ENCODE data around the gene BSPRY. TPM values are rescaled to one million over a fixed set of nuclear protein-coding genes. Genes with fewer than 3 reads are reported as not detected.
A peak's percentile ranks its signal among the peaks of the same experiment; 100 is the strongest.
"Not testable (repeated sequence)": the region's sequence is repeated elsewhere in the genome, so short reads cannot be mapped to it uniquely, and the experiment has no call there.

BSPRY gene
- total RNA-seq, 1 donor from 2014 or later: 0.37 TPM

DNA sequence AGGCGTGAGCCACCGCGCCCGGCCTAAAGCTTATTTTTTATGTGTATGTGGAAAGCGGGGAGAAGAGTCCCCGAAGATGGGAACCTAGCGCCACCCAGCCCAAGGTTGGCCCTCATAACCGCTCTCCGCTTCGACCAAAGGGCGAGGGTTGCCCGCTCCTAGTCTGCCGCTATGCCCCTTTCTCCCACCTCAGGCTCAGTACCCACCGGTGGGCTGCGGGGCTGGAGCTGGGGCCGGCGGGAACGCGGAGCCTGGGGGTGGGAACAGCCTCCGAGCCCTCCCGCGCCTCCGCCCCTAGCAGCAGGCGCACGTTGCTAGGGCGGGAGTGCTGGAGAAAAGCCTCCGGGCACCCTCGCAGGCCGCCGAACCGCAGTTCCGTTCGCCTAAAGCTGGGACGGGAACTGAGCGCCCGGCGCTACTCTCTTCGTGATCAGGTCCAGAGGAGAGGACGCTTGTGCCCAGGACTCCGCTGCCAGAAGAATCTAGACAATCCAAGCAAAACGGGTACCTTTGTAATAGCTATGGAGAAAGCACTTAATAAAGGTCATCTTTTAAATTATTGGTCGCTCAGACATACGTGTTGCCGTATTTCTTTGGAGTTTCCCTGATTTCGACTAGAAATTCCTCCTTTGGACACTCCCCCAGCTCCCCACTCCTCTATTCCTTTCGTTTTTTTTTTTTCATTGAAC, 9.2 kb upstream of the BSPRY start, which contains the start of gene WDR31:
TSS of gene WDR31 (minus strand) at position 265 of the 689 bp plus-strand sequence. CDS start 8,253 bp downstream, outside the sequence.
- intact Hi-C loops (cut with micrococcal nuclease): no loop called here
- ATAC-seq (peak; percentile 92), DNase-seq (peak; percentile 92)

DNA sequence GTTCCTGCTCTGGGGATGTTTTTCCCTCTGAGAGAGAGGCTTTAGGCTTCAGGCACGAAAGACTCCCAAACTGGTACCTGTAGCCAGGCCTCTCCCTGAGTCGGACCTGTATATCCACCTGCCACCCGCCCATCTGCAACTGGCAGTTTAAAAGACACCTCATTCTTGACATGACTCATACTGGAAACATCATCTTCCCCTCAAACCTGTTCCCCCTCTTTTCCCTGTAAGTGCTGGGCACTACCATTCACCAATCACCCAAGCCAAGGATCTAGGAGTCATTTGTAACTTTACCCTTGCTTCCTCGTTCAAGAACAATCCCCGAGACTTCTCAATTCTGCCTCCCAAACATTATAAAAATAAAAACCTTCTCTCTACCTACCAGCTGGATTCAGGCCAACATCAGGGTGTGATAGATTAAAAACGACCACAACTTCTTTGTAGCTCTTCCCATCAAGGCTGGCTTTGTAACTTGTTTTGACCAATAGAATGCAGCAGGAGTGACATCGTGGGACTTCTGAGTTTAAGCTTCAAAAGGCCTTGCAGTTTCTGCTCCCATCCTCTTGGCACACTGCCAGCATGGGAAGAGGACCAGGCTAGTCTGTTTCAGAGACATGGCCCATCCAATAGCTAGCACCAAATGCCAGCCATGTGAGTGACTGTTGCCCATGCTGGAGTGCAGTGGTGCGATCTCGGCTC, 7.5 kb upstream of the BSPRY start:
- no peak for DNase-seq
- intact Hi-C loops (cut with micrococcal nuclease): no loop called here

DNA sequence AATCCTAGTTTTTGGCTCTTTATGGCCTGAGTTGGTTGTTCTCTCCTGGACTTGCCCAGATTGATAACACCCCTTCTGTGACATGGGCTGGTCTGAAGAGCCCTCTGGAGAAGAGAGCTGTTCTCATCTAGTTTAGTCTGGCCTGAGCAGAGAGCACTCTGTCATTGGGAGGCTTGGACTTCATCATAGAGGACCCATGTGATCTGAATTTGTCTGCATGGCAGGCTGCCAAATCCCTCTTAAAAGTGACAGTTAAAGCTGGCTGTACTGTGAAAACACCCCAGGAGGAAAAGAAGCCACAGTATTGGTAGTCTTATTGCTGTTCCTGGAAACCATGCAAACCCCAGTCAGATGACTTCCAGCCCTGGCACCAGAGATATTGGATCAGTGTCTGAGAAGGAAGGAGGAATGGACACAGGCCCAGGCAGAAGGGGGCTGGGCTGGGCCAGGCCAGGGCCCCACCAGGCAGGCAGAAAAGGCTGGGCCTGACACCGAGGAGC, 5.6 kb upstream of the BSPRY start:
- peak; percentile 84 for ATAC-seq
- intact Hi-C loops (cut with micrococcal nuclease): no loop called here
- DNase-seq: peak; percentile 73

More for the DNA sequence above, 7.5 kb upstream of the BSPRY start:
- no peak for ATAC-seq

DNA sequence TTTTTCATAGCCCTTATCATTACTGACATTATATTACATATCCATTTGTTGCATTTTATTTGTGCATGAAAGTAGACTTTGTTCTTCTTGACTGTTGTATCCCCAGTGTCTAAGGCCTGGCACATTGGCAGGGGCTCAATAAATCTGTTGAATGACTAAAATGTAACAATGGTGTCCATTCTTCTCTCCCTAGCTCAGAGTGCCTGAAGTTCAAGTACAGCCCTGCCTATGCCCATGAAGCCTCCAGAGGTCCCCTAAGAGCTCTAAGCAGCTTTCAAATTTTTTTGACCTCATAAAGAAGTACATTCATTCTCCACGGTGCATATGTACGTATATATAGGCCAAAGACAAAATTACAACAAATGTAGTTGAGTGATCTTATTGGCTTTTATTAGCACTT, 4.2 kb upstream of the BSPRY start:
- DNase-seq: no peak
- intact Hi-C loops (cut with micrococcal nuclease): no loop called here
- no peak for ATAC-seq

DNA sequence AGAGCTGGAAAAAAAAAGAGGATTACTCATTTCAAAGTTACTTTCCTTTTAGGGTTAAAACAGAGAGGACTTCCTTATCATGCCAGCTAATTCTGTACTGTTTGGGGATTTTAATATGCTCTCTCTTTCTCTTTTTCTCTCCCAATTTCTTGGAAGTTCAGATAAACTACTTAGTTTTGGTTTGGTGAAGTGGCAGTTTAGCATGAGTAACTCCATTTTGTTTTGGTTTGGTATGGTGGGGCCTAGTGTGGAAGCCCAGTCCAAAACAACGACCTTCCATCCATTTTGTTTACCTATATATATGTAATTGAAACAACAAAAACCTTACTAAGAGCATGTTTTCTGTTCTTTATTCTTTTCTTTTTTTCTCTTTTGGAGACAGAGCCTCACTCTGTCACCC, 3.7 kb upstream of the BSPRY start:
- DNase-seq (no peak), ATAC-seq (no peak)
- intact Hi-C loops (cut with micrococcal nuclease): no loop called here

DNA sequence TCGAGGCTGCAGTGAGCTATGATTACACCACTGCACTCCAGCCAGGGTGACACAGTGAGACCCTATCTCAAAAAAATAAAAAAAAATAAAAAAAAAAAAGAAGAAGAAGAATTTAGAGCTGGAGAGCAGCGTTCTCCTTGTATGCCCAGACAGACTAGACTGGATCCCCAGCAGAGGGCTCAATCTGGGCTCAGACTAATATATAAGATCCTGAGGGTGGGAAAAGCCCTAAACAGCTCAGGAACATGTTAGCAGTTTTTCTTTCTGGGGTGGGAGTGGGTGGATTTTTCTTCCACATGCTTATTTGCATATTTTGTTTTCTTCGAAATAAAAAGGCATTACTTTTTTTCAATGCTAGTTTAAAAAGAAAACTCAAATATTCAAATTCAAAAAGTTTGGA, 904 bp upstream of the BSPRY start:
- no peak for ATAC-seq
- no peak for DNase-seq
- intact Hi-C loops (cut with micrococcal nuclease): no loop called here

DNA sequence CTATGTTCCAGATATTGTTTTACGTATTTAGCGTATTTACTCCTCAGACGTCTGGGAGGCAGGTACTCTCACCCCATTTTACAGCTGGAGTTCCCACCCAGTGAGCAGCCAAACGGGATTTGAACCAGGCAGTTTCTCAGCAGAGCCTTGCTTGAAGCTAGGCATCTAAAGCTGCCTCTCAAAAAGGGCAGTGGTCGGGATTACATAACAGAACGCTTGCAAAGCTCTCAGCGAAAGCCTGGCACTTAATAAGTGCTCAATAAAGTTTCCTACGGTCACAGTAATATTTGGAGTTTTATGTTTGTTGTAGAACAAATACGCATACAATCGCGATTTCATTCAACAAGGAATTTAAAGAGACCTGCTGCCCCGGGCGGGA, 286 bp upstream of the BSPRY start:
- intact Hi-C loops (cut with micrococcal nuclease): no loop called here
- ATAC-seq (no peak), DNase-seq (no peak)

DNA sequence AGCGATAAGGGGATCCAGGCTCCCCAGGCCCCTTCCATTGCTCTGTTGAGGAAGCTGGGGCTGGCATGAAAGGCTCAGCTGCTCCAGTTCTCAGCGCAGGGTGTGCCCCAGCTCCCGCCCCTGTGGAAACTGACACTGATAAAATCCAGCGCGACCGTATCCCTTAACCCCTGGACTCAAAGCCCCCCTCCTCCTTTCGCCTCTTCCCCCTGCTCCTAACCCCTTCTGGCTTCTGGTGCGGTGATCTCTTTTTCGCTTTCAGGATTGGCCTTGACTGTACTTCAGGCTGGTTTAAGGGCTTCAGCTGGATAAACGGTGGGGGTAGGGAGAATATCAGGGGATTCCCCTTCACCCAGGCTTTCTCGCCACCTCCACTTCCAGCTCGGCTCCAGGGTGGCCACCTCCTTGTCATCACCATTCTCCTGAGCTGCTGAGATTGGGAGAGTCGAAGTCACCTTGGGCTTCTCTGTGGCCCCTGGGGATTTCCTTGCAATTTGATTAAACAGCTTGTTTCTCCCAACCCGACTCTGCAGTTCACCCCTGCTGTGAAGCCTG, 843 bp downstream of the BSPRY start:
- no peak for ATAC-seq
- intact Hi-C loops (cut with micrococcal nuclease): no loop called here

DNA sequence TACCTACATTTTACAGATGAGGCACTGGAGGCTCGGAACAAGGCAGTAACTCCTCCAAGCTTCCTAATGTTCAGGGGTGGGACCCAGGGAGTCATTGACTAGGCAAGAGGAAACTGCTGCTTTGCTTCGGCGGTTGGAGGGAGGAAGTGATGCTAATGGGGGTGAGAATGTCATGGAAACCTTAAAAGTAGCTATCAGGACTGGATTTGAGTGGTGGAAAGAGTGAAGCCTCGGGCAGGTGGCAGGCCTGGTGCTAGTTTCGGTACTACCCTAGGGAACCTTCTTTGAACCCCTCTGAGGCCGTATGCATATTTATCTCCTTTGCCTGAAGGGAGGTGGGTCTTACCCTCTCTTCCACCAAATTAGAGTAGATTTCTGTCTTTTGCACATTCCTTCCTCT, 1.6 kb downstream of the BSPRY start:
- DNase-seq (no peak), ATAC-seq (no peak)
- intact Hi-C loops (cut with micrococcal nuclease): no loop called here

More for the DNA sequence above, 843 bp downstream of the BSPRY start:
- no peak for DNase-seq

DNA sequence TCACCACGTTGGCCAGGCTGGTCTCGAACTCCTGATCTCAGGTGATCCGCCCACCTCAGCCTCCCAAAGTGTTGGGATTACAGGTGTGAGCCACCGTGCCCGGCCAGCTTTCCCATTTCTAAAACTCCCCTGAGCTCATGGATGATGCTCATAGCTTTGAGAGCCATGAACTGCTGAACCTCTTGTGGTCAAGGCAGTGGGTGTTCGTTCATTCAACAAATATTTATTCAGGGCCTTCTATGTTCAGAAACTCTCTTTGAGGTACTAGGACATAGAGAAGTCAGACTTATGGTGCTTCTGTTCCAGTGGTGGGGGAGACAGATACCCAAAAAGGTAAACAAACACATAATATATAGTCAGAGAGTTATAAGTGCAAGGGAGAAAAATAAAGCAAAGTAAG, 2.7 kb downstream of the BSPRY start:
- ATAC-seq (no peak), DNase-seq (no peak)
- intact Hi-C loops (cut with micrococcal nuclease): no loop called here

DNA sequence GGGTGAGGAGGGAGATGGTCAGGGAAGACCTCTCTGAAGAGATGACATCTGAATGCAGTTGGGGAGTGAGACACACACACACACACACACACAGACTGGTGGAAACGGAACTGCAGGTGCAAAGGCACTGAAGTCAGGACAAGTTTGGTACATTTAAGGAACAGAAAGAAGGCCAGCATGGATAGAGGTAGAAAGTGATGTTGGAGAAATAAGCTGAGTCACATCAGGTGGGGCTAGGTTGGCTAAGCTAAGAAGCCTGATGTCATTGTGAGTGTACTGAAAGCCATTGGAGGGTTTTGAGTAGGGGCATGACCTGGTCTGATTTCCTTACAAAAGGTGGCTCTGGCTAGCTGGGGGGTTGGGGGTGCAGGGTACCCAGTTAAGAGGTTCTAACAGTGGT, 3.1 kb downstream of the BSPRY start:
- no peak for DNase-seq
- ATAC-seq: no peak
- intact Hi-C loops (cut with micrococcal nuclease): no loop called here

DNA sequence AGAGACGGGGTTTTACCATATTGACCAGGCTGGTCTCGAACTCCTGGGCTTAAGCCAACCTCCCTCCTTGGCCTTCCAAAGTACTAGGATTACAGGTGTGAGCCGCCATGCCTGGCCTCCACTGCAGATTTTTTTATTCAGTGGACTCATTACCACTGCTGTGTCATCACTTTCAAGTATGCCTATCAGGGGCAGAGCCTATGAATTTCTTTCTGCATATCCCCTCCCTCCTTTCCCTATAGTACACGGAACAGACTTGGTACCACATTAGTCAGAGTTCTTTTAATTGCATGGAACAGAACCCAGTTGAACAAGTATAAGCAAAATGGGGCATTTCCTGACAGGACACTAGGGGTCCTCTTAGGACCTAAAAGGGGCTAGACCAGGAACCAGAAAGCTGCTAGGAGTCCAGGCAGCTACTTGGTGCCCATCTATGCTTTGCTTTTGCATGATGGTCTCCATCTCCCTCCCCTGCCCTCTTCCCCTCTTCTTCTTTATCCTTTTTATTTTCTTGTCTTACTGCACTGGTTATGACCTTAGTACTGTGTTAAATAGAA, 5.8 kb downstream of the BSPRY start:
- ATAC-seq (no peak), DNase-seq (no peak)
- intact Hi-C loops (cut with micrococcal nuclease): no loop called here

DNA sequence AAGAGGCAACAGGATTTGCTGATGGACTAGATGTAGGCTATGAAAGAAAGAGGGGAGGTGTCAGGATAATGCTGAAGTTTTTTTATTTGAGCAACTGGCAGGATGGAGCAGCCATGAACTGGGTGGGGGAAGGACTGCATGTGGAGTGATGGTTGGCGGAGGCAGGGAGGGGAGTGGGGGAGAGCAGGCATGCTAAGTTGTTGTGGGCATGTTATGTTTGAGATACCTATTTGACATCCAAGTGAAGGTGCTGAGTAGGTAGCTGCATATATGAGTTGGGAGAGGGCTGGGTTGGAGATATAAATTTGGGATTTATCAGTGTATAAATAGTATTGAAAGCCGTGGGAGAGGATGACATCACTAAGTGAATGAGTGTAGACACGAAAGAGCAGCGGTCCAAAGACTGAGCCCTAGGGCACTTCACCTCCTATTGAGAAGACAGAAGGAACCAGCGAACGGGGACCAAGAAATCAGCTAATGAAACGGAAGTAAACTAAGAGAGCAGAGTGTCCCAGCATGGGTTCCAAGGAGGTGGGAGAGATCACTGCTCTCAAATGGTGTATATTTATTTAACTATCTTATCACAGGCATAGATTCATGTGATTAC, 7.4 kb downstream of the BSPRY start:
- DNase-seq (no peak), ATAC-seq (no peak)
- intact Hi-C loops (cut with micrococcal nuclease): no loop called here

DNA sequence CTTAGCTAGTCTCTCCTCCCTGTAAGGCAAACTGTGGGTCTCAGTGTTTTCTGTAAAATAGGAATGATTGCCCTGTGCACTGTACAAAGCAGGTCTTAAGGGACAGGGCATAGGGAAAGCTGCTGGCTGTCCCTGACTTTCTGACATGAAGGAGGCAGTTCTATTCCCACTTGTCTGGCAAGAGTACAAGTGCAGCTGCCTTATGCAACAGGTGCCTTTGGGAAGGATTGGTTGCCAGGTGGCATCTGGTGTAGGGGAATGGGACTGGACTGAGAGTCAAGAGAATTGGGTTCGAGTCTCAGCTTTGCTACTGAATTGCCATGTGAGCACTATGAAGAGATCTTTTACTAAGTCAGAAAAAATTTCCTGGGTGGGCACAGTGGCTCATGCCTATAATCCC, 10.0 kb downstream of the BSPRY start:
- peak; percentile 76 for ATAC-seq
- no peak for DNase-seq
- intact Hi-C loops (cut with micrococcal nuclease): no loop called here

DNA sequence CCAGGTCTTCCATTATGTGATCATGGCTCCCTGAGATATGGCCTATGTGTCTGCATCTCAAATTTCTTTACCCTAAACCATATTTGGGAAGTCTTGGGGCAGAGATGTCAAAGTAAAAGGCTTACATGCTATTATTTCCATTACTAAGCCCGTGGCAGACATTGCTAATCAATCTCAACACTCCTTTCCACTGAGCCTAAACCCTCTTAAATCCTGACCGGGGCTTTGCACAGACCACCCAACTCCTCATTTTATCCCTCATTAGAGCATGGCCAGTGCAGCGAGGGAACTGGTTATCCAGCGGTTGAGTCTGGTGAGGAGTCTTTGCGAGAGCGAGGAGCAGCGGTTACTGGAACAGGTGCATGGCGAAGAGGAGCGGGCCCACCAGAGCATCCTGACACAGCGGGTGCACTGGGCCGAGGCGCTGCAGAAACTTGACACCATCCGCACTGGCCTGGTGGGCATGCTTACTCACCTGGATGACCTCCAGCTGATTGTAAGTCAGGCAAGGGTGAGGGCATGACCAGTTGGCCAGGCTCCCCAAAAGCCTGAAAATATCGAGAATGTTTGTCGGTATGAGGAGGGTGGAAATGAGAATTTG, 11.0 kb downstream of the BSPRY start:
- no peak for DNase-seq
- ATAC-seq: no peak
- intact Hi-C loops (cut with micrococcal nuclease): no loop called here

DNA sequence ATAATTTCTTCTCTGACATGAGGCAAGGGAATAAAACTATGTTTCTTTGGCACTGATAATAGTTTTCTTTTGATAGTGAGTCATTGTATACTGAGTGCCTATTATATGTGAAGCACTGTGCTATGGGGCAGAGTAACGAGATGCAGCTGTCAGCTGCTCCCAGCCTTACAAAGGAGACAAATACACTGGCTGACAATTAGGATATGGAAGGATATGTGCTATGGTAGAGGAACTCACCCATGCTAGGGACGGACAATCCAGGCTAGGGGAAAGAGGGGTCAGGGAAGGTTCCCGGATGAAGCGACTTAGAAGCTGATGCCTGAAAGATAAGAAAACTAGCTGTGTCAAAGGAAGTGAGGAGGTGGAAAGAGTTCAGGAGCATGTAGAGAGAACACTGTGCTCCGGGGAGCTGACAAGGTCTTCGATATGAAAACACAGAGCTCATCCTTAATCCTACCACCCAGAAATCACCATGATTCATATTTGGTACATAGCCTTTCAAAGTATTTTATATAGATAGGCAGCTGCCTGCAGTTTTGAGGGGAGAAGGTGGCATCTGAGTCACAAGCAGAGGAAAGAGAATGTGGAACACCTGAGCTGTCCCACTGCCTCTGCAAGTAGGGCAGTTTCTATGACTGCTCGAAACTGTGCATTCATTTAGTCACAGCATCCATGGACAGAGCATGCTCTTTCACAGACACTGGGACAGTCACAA, 12.1 kb downstream of the BSPRY start:
- intact Hi-C loops (cut with micrococcal nuclease): no loop called here
- DNase-seq: no peak
- no peak for ATAC-seq

DNA sequence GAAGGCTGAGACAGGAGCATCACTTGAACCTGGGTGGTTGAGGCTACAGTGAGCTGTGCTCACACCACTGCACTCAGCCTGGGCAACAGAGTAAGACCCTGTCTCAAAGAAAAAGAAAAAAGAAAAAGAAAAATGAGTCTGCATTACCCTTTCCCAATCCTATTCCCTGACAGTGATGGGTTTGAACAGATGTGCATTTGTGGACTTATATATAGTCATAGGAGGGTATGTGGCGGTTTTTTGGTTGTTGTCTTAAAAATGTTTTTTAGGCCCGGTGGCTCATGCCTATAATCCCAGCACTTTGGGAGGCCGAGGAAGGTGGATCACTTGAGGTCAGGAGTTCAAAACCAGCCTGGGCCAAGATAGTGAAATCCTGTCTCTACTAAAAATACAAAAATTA, 14.0 kb downstream of the BSPRY start:
- ATAC-seq: no peak

DNA sequence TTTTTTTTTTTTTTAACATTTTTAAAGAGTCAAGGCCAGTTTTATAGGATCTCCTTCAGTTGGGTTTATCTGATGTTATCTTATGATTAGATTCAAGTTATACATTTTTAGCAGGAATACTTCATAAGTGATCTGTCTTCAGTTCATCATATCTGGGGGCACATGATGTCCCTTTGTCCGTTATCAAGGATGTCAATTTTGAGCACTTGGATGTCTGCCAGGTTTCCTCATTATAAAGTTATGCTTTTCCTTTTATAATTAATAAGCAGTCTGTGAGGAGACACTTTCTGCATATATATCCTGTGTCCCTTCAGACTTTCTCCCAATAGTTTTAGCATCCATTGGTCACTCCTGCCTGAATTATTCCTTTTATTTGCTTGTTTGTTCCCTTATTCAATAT, 15.6 kb downstream of the BSPRY start:
- intact Hi-C loops (cut with micrococcal nuclease): no loop called here
- DNase-seq (no peak), ATAC-seq (no peak)

More for the DNA sequence above, 14.0 kb downstream of the BSPRY start:
- intact Hi-C loops (cut with micrococcal nuclease): no loop called here
- no peak for DNase-seq

DNA sequence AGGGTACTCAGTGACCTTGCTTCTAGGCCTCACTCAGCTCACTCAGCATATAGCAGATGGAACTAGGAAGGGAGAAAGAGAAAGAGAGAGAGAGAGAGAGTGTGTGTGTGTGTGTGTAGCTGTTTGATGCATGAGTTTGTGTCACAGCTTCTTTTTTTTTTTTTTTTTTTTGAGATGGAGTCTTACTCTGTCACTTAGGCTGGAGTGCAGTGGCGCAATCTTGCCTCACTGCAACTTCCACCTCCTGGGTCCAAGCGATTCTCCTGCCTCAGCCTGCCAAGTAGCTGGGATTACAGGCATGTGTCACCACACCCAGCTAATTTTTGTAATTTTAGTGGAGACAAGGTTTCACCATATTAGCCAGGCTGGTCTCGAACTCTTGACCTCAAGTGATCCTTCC, 16.3 kb downstream of the BSPRY start:
- intact Hi-C loops (cut with micrococcal nuclease); ATAC-seq; DNase-seq: not testable (repeated sequence)
